DMS 273 (cell line): ENCODE data around the gene GOLGA6L22.
"Not testable (repeated sequence)": the region's sequence is repeated elsewhere in the genome, so short reads cannot be mapped to it uniquely, and the experiment has no call there.

ENCODE experiments used
- DNase-seq: peaks from one replicate; lab custom pipeline; 2025; ENCODE audit not compliant: unreplicated experiment; lab: John Stamatoyannopoulos, UW

Gene GOLGA6L22

DNA sequence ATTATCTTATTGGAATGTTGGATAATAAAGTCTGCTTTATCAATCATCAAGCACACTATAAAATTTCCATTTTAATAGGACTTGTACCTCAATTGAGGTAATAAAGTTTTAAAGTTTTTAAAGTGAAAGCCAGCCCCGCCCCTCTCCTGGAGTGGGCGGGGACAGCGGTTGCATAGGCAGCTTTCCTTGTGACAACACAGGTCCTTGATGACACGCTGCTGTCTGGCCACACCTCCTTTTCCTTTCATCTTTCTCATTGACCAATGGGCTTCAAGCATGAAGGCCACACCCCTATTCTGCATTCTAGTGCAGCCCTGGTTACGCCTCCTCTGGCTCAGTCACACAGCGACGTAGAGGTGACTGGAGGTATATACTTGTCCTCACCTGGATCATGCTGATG is at the start of gene GOLGA6L22:
Gene GOLGA6L22, plus strand, starts transcription at position 301 of the 400 bp plus-strand sequence. Its CDS starts 91 bp downstream, at position 392.
- not testable (repeated sequence) for DNase-seq

- not testable (repeated sequence) for DNase-seq
Measured at GRCh38 chr15:22417288-22417687, 41.4 kb upstream of the GOLGA6L22 start.

DNA sequence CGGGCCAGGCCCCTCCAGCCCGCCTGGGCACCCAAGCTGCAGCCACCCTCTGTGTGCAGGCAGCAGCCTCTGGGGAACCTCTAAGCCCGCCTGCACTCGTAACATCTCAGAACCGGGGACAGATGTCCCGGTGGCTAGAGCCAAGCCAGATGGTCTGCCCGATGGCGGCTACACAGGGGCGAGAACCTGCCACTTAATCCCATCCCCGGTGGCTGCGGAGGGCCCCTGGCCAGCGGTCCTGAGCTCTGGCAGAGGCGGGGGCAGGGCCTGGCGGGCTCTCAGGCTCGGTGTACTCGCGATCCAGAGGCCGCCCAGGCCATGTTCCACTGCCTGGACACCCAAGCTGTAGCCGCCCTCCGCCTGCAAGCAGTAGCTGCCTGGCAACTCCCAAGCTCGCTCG is 40.9 kb upstream of the GOLGA6L22 start:
- not testable (repeated sequence) for DNase-seq

GRCh38 chr15:22418212-22418611 is 40.5 kb upstream of the GOLGA6L22 start:
- DNase-seq: not testable (repeated sequence)

- not testable (repeated sequence) for DNase-seq
Measured at GRCh38 chr15:22418666-22419065, 40.0 kb upstream of the GOLGA6L22 start.

DNA sequence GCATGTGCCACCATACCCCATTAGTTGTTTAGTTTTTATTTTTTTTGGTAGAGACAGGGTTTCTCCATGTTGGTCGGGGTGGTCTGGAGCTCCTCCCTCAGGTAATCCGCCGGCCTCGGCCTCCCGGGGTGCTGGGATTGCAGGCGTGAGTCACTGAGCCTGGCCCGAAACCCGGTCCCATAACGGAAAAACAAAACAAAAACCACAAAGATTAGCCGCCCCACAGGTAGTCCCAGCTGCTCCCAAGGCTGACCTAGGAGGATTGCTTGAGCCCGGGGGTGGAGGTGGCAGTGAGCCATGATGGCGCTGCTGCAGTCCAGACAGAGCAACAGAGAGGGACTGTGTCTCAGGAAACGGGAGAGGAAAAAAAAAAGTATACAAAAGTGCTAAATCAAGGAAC is 38.4 kb upstream of the GOLGA6L22 start:
- DNase-seq: not testable (repeated sequence)

- not testable (repeated sequence) for DNase-seq
Measured at GRCh38 chr15:22429426-22429825, 29.3 kb upstream of the GOLGA6L22 start.

GRCh38 chr15:22431687-22432086 is 27.0 kb upstream of the GOLGA6L22 start:
- not testable (repeated sequence) for DNase-seq

GRCh38 chr15:22494490-22495113 is 35.9 kb downstream of the GOLGA6L22 start:
- DNase-seq: not testable (repeated sequence)

DNA sequence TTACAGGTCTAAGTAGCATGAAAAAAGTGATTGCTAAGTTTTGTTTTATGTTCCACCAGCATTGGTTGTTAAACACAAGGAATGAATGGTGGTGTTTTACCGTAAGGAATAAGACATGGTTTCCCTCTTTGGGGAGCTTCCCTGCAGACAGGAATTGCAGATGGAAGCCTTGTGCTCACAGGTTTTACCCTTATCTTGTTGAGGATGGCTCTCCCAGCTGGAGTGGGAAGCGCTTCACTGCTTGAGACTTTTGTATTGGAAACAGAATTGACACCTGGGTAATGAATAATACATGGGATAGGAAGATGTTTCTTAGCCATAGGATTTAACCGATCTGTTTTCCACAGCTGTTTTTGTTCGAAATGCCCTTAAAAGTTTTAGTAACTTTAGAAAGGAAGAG is 38.5 kb downstream of the GOLGA6L22 start:
- DNase-seq: not testable (repeated sequence)

DNA sequence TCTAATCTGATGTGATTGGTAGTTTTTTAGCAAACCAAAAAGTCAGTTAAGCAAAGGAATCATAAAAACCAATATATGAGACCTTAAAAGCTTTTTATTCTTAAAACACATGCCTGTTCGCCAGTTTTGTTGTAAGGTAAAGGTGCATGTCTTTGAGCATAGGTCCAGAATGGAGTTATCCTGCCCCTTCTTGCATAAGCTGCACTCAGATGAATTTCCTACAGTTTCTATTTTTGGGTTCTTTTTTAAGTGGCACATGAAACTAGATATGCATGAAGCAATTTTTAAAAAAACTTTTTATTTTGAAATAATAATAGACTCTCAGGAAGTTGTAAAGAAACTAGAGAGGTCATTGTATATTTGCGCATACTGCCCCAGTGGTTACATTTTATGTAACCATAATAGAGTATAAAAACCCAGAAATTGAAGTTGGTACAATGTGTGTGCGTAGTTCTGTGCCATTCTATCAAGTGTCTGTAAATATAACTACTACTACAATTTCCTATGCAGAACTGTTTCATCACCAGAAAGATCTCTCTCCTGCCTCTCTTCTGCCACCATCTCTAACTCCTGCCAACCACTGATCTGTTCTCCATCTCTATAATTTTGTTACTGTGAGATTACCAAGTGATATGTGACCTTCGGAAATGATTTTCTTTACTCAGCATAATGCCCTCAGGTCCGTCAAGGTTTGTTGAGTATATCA is 39.7 kb downstream of the GOLGA6L22 start:
- not testable (repeated sequence) for DNase-seq

DNA sequence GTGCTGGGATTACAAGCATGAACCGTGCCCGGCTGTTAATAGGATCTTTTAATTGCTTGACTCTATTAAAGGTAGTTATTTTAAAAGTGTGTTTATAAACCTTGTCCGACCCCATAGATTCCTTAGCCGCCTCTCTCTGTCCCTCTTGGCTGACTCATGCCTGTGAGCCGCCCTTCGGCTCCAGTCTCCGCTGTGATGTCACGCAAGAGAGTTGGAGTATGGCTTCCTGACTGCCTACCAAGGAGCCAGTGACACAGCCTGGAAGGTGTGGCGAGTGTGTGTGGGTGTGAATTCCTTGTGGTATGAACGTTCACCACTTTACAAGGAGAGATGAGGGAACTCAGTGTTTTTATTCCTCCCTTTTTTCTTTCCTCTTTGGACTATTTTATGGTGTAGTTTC is 43.6 kb downstream of the GOLGA6L22 start:
- not testable (repeated sequence) for DNase-seq

DNA sequence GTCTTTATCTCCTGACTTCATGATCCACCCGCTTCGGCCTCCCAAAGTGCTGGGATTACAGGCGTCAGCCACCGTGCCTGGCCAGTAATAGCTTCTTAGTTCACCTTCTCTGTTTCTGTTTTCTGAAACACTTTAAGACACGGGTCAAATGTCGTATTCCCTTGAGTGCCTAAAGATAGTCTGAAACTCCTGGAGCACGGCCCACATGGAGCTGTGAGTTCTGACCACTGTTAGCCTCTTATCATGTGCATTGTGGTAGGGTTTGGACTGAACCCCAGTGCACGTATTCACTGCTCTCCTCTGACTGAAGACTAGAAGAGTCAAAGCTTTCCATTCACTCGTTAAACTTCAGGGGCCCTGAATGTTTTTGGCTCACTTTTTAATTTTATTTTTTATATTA is 48.3 kb downstream of the GOLGA6L22 start:
- DNase-seq: not testable (repeated sequence)

- DNase-seq: not testable (repeated sequence)
Measured at GRCh38 chr15:22516140-22516539, 57.4 kb downstream of the GOLGA6L22 start.
